HG02885 (cell line): ENCODE measurements around the gene NPFF.
"Not testable (repeated sequence)": the region's sequence is repeated elsewhere in the genome, so short reads cannot be mapped to it uniquely, and the experiment has no call there.

Source experiments
- ATAC-seq: cut with Tn5 transposase; IDR thresholded peaks from one replicate; pipeline ENCODE4 v1.9.1; 2021; ENCODE audit warnings: mild to moderate bottlenecking; ENCODE audit not compliant: unreplicated experiment, poor library complexity

The NPFF gene

DNA sequence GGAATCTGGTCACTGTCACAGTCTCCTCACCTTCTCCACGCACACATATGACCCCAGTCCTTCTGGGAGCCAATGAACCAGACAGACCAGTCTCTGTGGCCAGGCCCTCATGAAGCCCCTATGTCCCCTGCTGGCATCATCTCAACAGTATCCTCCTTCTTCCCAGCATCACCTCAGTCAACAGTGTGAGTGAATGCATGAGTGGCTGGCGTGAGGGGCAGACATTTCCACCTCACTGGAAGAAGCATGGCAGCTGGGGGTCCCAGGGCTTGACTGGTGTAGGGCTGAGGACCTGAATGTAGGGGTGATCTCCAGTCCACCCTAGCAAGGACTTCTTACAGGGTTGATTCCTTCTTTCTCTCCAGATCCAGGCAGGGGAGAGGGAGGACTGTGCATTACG, 9.8 kb downstream of the NPFF start:
- ATAC-seq = no peak

DNA sequence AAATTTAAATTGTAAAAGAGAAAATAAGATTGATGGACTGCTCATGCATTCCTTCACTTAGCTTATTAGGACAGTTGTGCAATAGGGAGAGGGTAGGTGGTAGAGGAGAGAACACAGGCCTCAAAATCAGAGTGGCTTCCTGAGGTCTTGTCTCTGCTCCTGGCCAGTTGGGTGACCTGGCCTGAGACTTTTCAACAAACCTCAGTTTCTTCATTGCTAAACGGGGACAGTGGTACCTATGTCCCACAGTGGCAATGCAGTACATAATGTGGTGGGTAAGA, 10.6 kb downstream of the NPFF start:
- ATAC-seq = no peak

DNA sequence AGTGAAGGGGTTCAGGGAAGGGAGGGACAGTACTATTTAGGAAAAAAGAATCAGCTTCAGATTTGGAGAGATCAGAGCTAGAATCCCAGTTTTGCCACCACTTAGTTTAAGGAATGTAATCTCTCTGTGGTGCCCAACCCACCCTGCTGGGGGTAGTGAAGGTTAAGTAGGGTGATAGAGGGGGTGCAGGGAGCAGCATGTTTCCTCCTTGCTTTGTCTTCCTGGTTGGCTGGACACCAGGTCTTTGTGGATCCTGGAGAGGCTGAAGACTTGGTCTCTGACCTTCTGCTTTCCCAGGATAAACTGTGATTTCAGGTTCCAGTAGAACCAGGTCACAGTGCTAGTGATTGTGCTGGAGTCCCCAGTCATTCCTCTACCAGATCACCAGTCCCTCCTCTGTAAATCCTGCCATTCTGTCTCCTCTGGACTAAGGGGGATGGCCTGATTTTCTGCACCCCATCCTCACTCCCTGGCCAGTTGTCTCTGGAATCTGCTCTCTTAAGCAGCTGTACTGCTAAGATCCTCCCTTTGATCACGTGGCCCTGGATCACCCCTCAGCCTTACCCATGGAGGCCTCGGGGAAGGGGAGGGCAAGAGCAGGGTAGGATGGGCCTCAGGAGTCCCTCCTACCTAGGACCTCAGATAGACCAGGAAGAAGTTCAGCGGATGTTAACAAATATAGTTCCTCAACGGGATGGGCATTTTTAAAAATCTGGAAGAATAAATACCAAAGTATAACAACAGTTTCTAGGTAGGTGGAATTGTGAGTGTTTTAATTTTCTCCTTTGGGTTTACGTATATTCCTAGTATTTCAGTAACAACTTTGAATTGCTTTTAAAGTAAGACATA, 11.2 kb downstream of the NPFF start:
- no peak for ATAC-seq

DNA sequence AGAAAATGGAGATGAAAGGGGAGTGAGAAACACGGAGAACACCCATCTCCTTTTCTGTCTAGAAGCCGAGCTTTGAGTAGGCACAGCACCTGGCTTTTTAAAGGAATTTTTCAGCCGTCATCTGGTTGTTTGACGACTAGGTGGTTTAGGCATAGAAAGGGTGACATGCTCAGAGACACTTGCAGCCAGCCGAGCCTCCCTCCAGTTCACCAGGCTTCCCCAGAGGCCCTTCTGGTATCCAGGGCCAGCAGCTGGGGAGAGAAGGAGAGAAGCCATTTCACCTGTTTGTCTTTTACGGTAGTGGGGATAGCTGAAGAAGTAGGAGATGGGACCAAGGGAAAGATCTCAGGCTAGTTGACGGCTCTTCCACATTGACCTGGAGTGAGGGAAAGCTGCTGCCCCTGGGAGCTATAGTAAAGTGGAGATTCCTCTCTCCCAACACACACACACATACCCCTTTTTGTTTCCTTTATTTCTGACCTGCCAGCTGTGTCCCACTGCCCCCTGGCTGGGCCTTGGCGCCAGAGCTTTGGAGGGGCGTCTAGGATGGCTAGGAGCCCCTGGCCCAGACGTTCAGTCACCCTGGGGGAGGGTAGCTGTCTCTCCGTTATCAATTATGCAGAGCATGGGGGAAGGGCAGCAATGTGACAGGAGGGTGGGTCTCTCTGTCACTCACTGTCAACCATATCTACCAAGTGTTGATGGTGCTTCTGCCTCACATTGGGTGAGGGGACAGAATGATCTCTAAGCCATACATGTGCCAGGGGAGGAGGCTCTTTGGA, 13.5 kb downstream of the NPFF start:
- no peak for ATAC-seq

DNA sequence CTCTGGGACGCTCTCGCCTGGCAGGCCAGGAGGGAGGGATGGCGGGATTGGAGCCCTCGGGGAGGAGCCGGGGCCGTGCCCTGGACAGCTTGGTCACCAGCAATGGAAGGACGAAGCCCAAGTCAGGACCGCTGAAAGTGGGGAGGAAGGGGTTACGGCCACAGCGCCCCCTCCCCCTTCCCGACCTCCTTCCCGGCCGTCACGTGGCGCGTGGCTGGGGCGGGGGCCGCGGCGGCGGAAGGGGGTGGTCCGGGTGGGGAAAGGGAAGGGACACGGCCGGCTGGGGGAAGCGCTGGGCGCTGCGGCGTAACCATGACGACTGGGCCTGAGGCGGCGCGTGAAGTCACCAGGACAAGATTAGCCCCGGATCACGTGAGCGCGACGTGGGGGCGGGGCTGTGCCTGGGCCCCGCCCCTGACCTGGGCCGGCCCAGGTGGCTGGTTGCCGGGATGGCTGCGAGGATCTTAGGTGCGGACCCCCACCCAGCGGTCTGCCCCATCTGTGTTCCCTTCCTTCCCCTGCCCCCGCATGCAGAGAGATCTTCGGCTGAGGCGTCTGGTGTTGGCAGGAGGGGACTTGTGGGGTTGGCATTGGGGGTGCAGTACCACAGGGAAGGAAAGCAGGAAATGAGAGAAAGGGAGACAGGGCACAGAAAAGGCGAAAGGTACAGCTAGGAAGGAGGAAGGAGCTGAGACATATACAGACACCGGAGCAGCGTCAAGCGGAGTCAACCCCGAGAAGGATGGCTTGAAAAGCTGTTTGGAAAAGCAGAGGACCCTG, 14.3 kb downstream of the NPFF start:
- peak; percentile 98 for ATAC-seq

DNA sequence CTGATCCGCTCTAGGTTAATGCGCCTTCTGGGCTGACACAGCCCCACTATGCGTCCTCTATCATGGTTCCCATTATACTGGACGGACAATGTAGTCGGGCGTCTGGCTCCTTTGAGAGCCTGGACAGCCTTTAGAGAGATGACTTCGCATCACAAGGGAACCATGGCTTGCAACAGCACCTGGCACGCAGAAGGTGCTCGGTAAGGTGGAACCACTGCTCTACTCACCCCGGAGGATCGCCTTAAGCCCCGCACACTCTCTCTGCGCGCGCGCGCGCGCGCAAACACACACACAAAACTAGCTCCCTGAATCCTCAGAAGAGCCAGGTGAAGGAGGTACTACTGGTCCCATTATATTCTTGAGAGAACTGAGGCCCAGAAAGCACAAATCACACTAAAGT, 15.1 kb downstream of the NPFF start:
- no peak for ATAC-seq

DNA sequence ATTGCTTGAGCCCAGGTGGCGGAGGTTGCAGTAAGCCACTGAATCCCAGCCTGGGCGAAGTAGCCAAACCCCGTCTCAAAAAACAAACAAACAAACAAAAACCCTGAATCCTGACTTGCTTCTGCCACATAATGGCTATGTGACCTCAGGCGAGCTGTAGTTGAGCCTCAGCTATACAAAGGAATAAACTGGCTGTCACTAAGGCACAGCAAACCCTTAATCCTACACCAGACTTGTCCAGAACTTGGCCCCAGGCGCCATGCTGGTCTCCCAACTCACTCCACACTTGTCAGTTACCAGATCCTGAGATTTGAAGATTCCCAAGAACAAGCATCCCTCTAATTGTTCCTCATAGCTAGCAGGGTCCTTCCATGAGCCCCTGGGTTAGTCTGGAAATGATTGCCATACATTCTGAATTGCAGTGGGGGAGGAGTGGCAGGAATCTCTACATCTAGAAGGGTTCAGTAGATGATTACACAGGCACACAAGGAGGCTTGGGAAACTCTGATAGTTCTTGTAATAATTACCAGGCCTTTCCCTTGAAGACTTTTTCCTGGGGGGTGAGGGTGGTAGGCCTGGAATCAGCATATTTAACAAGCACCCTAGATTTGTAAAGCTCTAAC, 17.9 kb downstream of the NPFF start:
- no peak for ATAC-seq

DNA sequence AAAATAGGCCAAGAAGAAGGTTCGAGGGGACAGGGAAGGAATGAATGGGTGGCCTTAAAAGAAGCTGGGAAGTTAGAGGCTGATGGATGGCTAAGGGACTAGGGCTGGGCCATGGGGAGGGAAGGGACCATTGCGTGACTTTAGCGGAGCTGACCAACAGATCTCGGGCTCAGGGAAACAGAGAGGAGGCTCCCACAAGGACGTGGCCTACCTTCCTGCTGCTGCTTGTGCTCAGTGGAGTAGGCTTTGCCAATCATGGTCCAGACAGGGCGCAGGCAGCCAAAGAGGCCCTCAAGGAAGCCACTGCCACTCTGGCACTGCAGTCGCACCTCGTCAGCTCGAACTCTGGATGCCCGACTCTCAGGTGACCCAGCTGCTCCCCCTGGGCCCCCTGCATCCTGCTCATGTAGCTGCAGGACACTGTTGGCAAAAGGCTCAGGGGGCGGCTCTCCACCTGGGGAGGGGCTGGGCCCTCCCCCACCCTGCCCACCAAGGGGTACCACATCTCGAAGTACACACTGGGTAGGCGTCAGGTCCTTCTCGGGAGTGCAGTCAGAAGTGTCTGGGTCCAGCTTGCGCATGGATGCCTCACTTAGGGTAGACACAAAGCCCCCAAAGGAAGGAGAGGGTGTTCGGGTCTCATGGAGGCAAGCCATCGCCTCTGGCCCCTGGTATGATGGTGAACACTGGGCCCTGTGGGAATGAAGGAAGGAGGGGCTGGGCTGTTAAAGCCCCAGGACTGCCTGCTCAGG, 20.4 kb downstream of the NPFF start:
- ATAC-seq = no peak

DNA sequence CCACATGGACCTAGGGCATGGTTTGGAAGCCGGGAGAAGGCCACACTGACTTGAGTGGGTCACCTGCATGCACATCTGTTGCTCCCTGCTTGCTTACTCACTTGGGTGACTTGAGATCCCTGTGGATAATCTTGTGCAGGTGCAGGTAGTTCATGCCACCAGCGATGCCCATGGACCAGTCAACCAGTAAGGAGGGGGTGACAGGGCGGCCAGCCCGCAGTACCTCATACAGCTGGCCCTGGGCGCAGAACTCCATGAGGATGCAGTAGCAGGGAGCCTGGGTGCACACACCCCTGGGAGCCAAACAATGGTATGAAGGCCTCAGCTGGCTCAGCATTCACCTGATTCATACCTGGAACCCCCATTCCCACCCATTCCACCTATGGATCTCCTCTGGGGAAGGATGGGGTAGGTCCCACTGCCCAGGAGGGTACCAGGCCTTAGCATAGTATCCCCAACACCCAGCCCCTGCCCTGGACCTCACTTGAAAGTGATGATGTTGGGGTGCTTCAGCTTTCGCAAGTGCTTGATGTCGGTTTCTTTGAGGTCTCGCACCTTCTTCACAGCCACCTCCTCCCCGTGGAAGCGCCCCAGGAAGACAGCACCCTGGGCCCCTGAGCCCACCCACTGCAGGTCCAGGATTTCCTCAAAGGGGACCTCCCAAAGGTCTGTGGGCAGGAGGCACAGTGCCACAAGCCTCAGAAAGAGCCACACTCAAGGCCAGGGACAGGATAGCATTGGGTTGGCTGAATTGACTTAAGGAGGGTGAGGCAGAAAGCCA, 21.1 kb downstream of the NPFF start:
- no peak for ATAC-seq

DNA sequence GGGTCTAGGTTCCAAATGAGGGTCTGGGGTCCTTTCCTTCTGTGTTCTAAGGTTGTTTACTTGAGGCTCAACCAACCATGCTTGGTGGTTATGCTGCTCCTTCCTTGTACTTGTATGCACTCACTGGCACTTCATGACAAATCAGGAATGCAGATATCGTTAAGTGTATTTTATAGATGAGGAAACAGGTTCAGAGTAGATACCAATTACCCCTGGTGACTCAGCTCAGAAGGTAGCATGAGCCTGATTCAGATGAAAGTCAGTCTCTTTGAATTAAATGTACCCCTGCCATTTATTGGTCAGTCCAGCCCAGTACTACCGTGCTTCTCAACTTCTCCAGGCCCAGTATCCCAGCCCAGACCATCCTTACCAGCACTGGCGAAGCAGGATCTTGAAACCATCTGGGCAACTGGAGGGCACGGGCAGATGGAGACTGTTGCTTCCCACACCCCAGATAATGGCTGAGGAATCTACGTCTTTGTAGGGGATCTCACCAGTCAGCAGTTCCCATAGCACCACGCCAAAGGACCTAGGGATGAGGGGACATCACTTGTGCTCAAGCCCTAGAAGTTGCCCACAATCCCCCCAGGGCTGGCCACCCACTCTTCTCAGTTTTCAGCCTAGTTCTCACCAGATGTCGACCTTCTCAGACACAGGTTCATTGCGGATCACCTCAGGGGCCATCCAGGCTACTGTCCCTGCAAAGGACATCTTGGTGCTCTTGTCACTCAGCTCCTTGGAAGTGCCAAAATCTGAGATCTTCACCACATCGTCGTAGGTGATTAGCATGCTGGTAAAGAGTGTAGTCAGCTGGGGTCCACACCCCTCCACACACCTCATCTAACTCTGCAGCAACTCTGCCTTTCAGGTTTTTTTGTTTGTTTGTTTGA, 22.4 kb downstream of the NPFF start:
- ATAC-seq = no peak

DNA sequence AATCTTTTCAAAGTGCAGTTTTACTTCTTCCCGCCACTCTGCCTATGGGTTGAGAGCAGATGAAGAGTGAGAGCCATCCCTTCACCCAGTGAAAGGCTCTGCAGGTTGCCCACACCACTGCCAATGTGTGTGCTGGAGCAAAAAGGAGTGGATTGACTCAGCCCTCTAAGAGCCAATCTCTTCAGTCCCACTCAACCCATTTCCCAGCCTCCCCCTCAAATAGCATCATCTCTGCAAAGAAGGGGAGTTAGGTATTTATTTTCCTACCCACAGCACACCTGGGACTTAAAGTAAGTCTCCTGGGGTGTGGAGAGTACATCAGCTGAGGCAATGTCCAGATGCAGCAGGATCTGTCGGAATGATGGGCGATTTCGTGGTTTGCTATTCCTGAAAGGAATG, 23.3 kb downstream of the NPFF start:
- ATAC-seq = no peak

DNA sequence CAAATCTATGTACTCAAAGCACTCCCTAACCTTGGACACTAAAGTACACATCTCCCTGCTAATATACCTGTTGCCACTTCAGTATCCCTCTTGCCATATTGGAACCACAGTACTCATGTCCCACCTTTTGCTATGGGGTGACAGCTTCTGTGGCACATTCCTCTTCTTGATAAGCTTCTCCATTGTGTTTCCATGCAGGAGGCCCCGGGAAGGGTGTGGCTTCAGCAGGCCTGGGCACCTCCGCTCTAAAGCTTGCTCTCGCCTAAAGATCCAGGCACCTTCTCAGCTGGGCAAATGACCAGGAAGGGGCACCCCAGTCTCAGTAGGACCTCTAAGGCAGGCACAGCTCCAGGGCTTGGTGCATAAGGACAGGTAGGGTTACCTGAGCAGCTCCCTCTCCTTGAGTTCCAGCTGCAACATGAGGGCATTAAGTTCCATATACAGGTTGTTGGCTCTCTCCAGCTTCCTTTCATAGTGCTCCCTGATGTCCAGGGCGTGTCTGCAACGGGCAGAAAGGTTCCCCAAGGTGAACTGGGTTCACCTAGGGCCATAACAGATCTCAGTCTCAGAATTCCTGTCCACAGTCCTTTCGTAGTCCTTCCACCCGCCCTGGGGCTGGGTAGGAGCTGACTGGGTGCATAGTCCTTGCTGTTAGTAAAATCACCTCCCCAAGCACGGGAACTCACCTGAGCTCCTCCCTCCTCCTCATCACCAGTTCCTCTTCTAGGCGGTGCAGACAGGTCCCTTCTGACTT, 23.9 kb downstream of the NPFF start:
- no peak for ATAC-seq

DNA sequence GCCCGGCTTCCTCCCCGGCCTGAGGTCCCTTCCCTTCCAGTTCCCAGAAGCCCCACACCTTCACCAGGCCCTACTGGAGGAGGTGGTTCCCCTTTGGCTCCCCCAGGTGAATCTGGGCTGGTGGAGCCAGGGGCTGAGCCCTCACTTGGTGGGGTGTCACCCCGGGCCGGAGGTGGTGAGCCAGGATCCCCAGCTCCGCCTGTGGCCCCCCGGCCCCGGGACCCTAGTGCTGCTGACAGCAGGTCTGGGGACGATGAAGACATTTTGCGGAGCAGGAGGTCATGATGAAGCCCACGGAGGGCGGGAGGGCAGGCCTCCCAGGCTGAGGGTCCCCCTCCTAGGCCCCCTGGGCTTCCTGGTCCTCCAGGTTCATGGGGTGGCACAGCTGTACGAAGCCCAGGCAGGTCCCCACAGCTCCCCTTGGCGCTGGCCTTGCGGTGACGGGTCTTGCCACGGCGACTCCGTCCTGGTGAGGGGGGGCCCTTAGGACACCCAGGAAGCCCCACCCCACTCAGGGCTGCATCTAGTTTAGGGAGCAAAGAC, 24.6 kb downstream of the NPFF start:
- no peak for ATAC-seq

DNA sequence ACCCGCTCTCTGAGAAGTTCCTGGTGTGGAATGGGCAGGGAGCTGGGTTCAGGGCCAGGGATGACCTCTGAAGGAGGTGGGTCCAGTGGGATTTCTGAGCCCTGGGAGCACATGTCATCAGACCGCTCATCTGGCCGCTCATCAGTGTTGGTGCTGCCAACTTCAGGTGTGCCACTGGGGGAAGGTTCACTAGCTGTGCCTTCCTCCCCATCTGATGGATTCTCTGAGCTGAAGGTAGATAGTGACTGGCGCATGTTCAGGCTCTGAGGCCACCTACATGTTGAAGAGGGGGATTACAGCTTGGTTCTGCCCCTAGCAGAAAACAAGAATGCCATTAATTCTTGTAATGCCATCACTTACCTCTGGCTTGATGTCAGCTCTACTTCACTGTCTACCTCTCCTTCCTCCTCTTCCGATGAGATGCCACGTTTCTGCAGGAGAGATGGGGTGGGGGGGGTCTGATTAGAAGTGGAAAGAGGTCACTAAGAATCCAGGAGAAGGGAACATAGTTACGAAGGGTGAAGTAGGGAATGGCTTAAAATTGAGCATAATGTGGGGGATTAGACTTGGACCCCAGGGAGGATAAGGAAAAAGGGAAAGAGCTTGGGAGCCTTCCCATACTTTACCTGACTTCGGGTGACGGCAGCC, 25.2 kb downstream of the NPFF start:
- no peak for ATAC-seq

DNA sequence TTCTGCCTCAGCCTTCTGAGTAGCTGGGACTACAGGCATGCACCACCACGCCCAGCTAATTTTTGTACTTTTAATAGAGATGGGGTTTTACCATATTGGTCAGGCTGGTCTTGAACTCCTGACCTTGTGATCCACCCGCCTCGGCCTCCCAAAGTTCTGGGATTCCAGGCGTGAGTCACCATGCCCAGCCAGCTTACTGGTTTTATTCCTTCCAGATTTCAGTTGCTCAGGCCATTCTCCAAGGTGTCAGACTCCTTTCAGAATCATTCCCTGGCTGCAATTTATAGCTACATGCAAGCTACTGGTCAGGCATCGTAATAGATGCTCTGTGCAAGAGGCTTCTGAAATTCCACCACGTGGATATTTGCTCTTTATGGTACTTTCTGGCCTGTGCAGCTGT, 25.8 kb downstream of the NPFF start:
- ATAC-seq = not testable (repeated sequence)

DNA sequence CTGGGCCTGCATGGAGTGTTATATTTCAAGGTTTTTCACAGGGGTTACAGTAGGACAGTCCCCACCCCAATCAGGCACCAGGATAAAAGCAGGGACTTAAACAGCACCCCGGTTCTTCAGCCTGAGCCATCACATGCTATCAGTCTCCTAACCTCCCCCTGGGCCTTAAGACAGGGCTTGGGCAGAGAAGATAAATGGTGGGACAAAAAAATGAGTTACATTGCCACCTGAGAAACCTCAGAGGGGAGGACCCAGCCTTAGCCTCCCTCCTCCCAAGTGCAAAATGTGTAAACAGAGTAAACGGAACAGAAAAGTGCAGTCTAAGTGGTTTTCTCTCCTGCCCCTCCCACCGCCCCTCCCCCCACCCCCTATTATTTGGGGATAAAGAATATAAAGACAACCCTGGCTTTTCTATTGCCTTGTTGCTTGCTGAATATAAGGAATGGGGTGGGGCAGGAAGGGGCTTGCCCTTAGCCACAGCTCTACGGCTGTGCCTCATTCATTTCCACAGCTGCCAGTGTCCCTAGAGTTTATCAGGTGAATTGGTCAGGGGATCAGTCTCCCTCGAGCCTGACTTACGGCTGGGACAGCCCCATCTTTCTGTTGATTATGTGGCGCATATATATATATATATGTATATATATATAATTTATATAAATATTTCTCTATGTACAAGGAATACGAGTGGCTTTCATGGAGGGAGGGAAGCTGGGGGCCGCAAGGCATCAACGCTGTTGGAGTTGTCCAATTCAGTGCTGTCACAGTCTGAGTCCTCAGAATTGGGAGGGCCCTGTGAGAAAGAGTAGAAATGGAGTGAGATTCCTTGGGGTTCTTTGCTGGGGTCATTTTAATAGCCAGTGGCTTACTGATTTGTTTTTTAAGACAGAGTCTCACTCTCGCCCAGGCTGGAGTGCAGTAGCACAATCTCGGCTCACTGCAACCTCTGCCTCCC, 26.5 kb downstream of the NPFF start:
- ATAC-seq = no peak
